ENCODE results near the gene LEF1. TPM values are rescaled to one million over a fixed set of nuclear protein-coding genes. Genes with fewer than 3 reads are reported as not detected.

The LEF1 gene
- total and polyA plus RNA-seq, 9 of the 15 experiments (the other 6 are each of a cell fraction or from before 2014, with no cell fraction given): 15.1 to 81.1 (median 29.7) TPM

GRCh38 chr4:108092288-108092687, 76.4 kb downstream of the LEF1 start:
- H3K4me1 ChIP-seq (replicated peaks in 1 of 2; ENCODE audit: control insufficient read depth in 2 of 2, insufficient read depth in 2 of 2, low read length in 2 of 2): peaks cover 0 to 10% of the 10 kb centered on the region in 2 experiments; a peak in 1 of 5 replicates
- H3K9ac ChIP-seq (ENCODE audit: insufficient read depth in 1 of 2, low read depth in 2 of 2, low read length in 2 of 2): no peak overlapping the region
- H3K4me3 ChIP-seq: no peak overlapping the region
- WGBS (ENCODE audit: insufficient coverage, low coverage, missing lambda C conversion rate): 100% methylated on average over 2 of the region's 2 CpGs
- ATAC-seq (no peak), DNase-seq (ENCODE audit: extremely low read depth in 1 of 4, low spot score in 3 of 4) (no peak), FAIRE-seq (no peak)
- in situ Hi-C loops (cut with MboI) (no loop called here), intact Hi-C loops (cut with micrococcal nuclease) (no loop called here)
- H3K79me2 ChIP-seq (ENCODE audit: control insufficient read depth, insufficient read depth, low read length): no peaks in the 10 kb centered on the region
- H3K9me1 ChIP-seq (ENCODE audit: control insufficient read depth, insufficient read depth, low read length): no peaks in the 10 kb centered on the region
- no peaks in the 10 kb centered on the region for H4K20me1 ChIP-seq (replicated peaks; ENCODE audit: control insufficient read depth, insufficient read depth, low read length)
- CTCF ChIA-PET (ENCODE audit: low intra/inter-chr PET ratio): no interaction called here
- H2AFZ ChIP-seq (ENCODE audit: low read depth, low read length): no peak overlapping the region
- no peak for TF ChIP-seq SETDB1 (IDR thresholded peaks at IDR 0.05; ENCODE audit: low read length)
- peaks cover 3% of the 10 kb centered on the region; the same call in 1 of the 3 replicates for H3K36me3 ChIP-seq (ENCODE audit: control insufficient read depth, insufficient read depth, low read length)
- no peak overlapping the region for H3K4me2 ChIP-seq (ENCODE audit: insufficient read depth, low read length)
- no peaks in the 10 kb centered on the region for H3K9me3 ChIP-seq (replicated peaks; ENCODE audit: control insufficient read depth, insufficient read depth, low read depth, low read length)
- no TSS peak for BruUV-seq (replicated peaks)
- H3K27me3 ChIP-seq (ENCODE audit: control insufficient read depth in 2 of 2, insufficient read depth in 2 of 2, low read length in 2 of 2): no peaks in the 10 kb centered on the region
- H3K27ac ChIP-seq (ENCODE audit: extremely low read depth, low read depth, low read length): no peak overlapping the region
- POLR2A ChIA-PET: no interaction called here

- ATAC-seq (no peak), FAIRE-seq (no peak), DNase-seq (ENCODE audit: extremely low read depth in 1 of 4, low spot score in 3 of 4) (no peak)
- Histone ChIP-seq H3K9me1 (ENCODE audit: control insufficient read depth, insufficient read depth, low read length) (no peaks in the 10 kb centered on the region), H2AFZ (ENCODE audit: low read depth, low read length) (no peak overlapping the region), H3K79me2 (ENCODE audit: control insufficient read depth, insufficient read depth, low read length) (no peaks in the 10 kb centered on the region), H3K27ac (ENCODE audit: extremely low read depth, low read depth, low read length) (no peak overlapping the region), H3K4me3 (no peak overlapping the region), H3K4me1 (replicated peaks in 1 of 2; ENCODE audit: control insufficient read depth in 2 of 2, insufficient read depth in 2 of 2, low read length in 2 of 2) (no peaks in the 10 kb centered on the region), H3K9me3 (replicated peaks; ENCODE audit: control insufficient read depth, insufficient read depth, low read depth, low read length) (no peaks in the 10 kb centered on the region), H3K27me3 (ENCODE audit: control insufficient read depth in 2 of 2, insufficient read depth in 2 of 2, low read length in 2 of 2) (no peaks in the 10 kb centered on the region), H3K9ac (ENCODE audit: insufficient read depth in 1 of 2, low read depth in 2 of 2, low read length in 2 of 2) (no peak overlapping the region), H4K20me1 (replicated peaks; ENCODE audit: control insufficient read depth, insufficient read depth, low read length) (no peaks in the 10 kb centered on the region), H3K36me3 (ENCODE audit: control insufficient read depth, insufficient read depth, low read length) (peaks cover 14% of the 10 kb centered on the region; the same call in 2 of the 3 replicates), H3K4me2 (ENCODE audit: insufficient read depth, low read length) (no peak overlapping the region)
- 69% methylated on average over 6 of the region's 6 CpGs for WGBS (ENCODE audit: insufficient coverage, low coverage, missing lambda C conversion rate)
- in situ Hi-C loops (cut with MboI) (no loop called here), intact Hi-C loops (cut with micrococcal nuclease) (no loop called here)
- no TSS peak for BruUV-seq (replicated peaks)
- ChIA-PET POLR2A (interaction anchor here (0.6 kb wide), 1 partner anchor 1525 kb away, joined by 3 read pairs; no protein-coding TSS in a partner anchor), CTCF (ENCODE audit: low intra/inter-chr PET ratio) (interaction anchor here (0.7 kb wide), 1 partner anchor 1584 kb away, joined by 3 read pairs; no protein-coding TSS in a partner anchor)
- TF ChIP-seq NFE2L1 (tag; IDR thresholded peaks at IDR 0.05; ENCODE audit: borderline replicate concordance, low read depth) (no peak), ZNF695 (CRISPR knock-in tag; IDR thresholded peaks at IDR 0.05) (no peak), MTA2 (IDR thresholded peaks at IDR 0.05; ENCODE audit: low read depth) (no peak), NKRF (IDR thresholded peaks at IDR 0.05; ENCODE audit: borderline replicate concordance) (no peak), NR4A1 (CRISPR knock-in tag; IDR thresholded peaks at IDR 0.05) (no peak), NR4A1 (tag; IDR thresholded peaks at IDR 0.05) (no peak), ZNF512 (tag; IDR thresholded peaks at IDR 0.05) (no peak), RAD51 (IDR thresholded peaks at IDR 0.05; ENCODE audit: borderline replicate concordance, low read depth) (no peak), ZBTB33 (CRISPR knock-in tag; IDR thresholded peaks at IDR 0.05) (no peak)
Observed at GRCh38 chr4:108087293-108087967, 81.3 kb downstream of the LEF1 start.

All from K562 (cell line).